Naive thymus-derived CD4-positive, alpha-beta T cell (primary cell): ENCODE measurements around the gene CAV2. TPM values are rescaled to one million over a fixed set of nuclear protein-coding genes. Genes with fewer than 3 reads are reported as not detected.

ENCODE experiments used
- ATAC-seq: fragments of 150-1000 bp; cut with Tn5 transposase; 2 replicates; pipeline ENCODE4 v1.10.0; 2021; ENCODE audit warnings: mild to moderate bottlenecking, moderate library complexity
- CTCF ChIA-PET: fragments of 350-600 bp; sonication (Branson Sonifier 250); formaldehyde crosslinking; loops from one replicate; lab custom pipeline; 2021; ENCODE audit warnings: antibody characterized with exemption; lab: Charles Lee
- POLR2A ChIA-PET: fragments of 350-600 bp; sonication (Branson Sonifier 250); formaldehyde crosslinking; loops from one replicate; lab custom pipeline; 2021; ENCODE audit warnings: antibody characterized with exemption, inconsistent platforms; lab: Charles Lee
- DNase-seq, 9 donors: peaks; one replicate each; pipeline versions ENCODE4 v3.0.0 to v3.0.0-alpha.2; 2020 to 2022; ENCODE audit warnings: mixed read lengths in 1 of 9
- H3K27ac ChIP-seq: one replicate; pipeline ENCODE4 v1.7.0; 2013; ENCODE audit warnings: mild to moderate bottlenecking, low read depth, low read length, moderate library complexity
- H3K27me3 ChIP-seq, 2 donors: one replicate each; pipeline ENCODE4 v1.7.0; 2013; ENCODE audit warnings: low read length in 2 of 2, mild to moderate bottlenecking in 2 of 2, moderate library complexity in 2 of 2; ENCODE audit not compliant: control insufficient read depth in 2 of 2, insufficient read depth in 2 of 2
- H3K36me3 ChIP-seq, 3 experiments: 1 replicate in 2 of 3; 2 replicates in 1 of 3; pipeline ENCODE4 v1.7.0; 2013; ENCODE audit warnings: low read length in 3 of 3, mild to moderate bottlenecking in 3 of 3, moderate library complexity in 1 of 3; ENCODE audit not compliant: insufficient read depth in 3 of 3, control insufficient read depth in 2 of 3
- H3K4me1 ChIP-seq, 2 donors: one replicate each; pipeline ENCODE4 v1.7.0; 2013; ENCODE audit warnings: low read length in 2 of 2, mild to moderate bottlenecking in 2 of 2, moderate library complexity in 1 of 2; ENCODE audit not compliant: control insufficient read depth in 2 of 2, insufficient read depth in 2 of 2
- H3K4me3 ChIP-seq: 2 replicates; pipeline ENCODE4 v1.7.0; 2013; ENCODE audit warnings: mild to moderate bottlenecking, low read length
- H3K9me3 ChIP-seq, 3 experiments: 1 replicate in 2 of 3; 2 replicates in 1 of 3; pipeline ENCODE4 v1.7.0; 2013; ENCODE audit warnings: low read length in 3 of 3; ENCODE audit not compliant: control insufficient read depth in 2 of 3
- H3K27ac Mint-ChIP-seq, 9 donors: one replicate each; pipeline ENCODE4 v1.8.0; 2020 to 2022; ENCODE audit warnings: mixed read lengths in 9 of 9, mild to moderate bottlenecking in 8 of 9, moderate library complexity in 5 of 9, inconsistent platforms in 2 of 9
- H3K27me3 Mint-ChIP-seq, 5 donors: one replicate each; pipeline ENCODE4 v1.8.0; 2021 to 2022; ENCODE audit warnings: mixed read lengths in 5 of 5, mild to moderate bottlenecking in 1 of 5
- H3K36me3 Mint-ChIP-seq, 5 donors: one replicate each; pipeline ENCODE4 v1.8.0; 2020 to 2022; ENCODE audit warnings: mixed read lengths in 5 of 5, mild to moderate bottlenecking in 3 of 5, inconsistent platforms in 1 of 5
- H3K4me1 Mint-ChIP-seq, 7 donors: one replicate each; pipeline ENCODE4 v1.8.0; 2020 to 2022; ENCODE audit warnings: mixed read lengths in 7 of 7, mild to moderate bottlenecking in 3 of 7, inconsistent platforms in 1 of 7
- H3K4me3 Mint-ChIP-seq, 10 donors: one replicate each; pipeline ENCODE4 v1.8.0; 2020 to 2022; ENCODE audit warnings: mild to moderate bottlenecking in 10 of 10, mixed read lengths in 10 of 10, moderate library complexity in 6 of 10, inconsistent platforms in 2 of 10
- H3K9me3 Mint-ChIP-seq, 11 donors: one replicate each; pipeline ENCODE4 v1.8.0; 2020 to 2022; ENCODE audit warnings: mixed read lengths in 11 of 11, mild to moderate bottlenecking in 4 of 11, inconsistent platforms in 1 of 11, moderate library complexity in 1 of 11
- intact Hi-C, 2 donors: fragments of 100-400 bp; cut with micrococcal nuclease; formaldehyde crosslinking; loops; one replicate each; pipeline ENCODE4 v1.15.1; 2023
- polyA plus RNA-seq, 2 donors: library from polyadenylated mRNA; unstranded; fragments of 300-500 nt; fragmentation: Illumina TruSeq; gene quantifications; one replicate each; pipeline ENCODE4 v1.2.3, GENCODE V29; 2021
- total RNA-seq, 6 experiments: library from RNA in 5 of 6; stranded (reverse) in 5 of 6; gene quantifications; 1 replicate in 5 of 6; 2 replicates in 1 of 6; pipeline ENCODE4 v1.2.3 and lab custom pipeline; 2021 to 2026

Gene CAV2
- total and polyA plus RNA-seq, 7 experiments from 2014 or later, result 0.93 TPM; not detected in 6

- intact Hi-C loops, result loop anchor here (1.0 to 10.0 kb wide), 8 partner anchors 59 to 388 kb away; partner anchors contain the start of gene CAPZA2 (in 1 of the 2)
- DNase-seq (peak; percentile 21 to 73 (median 52)), ATAC-seq (peak; percentile 93)
- no peaks in the 10 kb centered on the region for H3K36me3 ChIP-seq
- no peak overlapping the region for H3K27ac ChIP-seq
- H3K9me3 Mint-ChIP-seq, result peaks cover 0 to 2% (median 0%) of the 10 kb centered on the region in 11 donors
- H3K27me3 Mint-ChIP-seq, result peaks cover 70 to 85% (median 77%) of the 10 kb centered on the region in 5 donors
- H3K36me3 Mint-ChIP-seq, result no peaks in the 10 kb centered on the region
- ChIA-PET CTCF (interaction anchor here (0.6 to 2.0 kb wide), 10 partner anchors 15 to 384 kb away, joined by 3 to 11 read pairs (median 3); no protein-coding TSS in a partner anchor), POLR2A (interaction anchor here (0.9 kb wide), 1 partner anchor 341 kb away, joined by 3 read pairs; no protein-coding TSS in a partner anchor)
- H3K27me3 ChIP-seq, result peaks cover 19 to 22% of the 10 kb centered on the region in 2 donors
- peak overlapping the region; percentile 76 to 89 (median 83) for H3K4me3 Mint-ChIP-seq
- H3K4me1 ChIP-seq, result peaks cover 9 to 14% of the 10 kb centered on the region in 2 donors
- H3K4me3 ChIP-seq, result peak overlapping the region; percentile 48
- H3K27ac Mint-ChIP-seq, result peak overlapping the region in 1 of 9 donors; percentile 32
- H3K9me3 ChIP-seq, result no peaks in the 10 kb centered on the region
- H3K4me1 Mint-ChIP-seq, result peaks cover 8 to 22% (median 21%) of the 10 kb centered on the region in 7 donors
These were observed 26.6 kb downstream of the CAV2 start for GRCh38 chr7:116525913-116526861.

DNA sequence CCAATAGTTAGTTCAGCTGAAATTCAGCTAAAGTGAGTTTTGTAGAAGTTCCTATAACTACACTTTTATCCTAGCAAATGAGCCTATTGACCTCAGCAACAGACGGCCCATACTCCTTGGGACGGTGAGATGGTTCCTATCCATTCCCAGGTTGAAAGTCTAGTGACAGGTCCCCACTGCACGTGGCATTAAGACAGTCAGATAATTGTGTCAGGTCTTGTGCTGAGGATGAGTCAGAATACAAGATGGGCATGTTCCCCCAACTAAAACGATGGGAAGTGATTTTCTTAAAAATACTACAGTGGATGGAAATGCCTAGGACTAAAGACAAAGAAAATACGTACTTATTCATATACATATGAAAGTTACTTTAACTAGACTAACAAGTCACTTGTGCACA is 27.4 kb downstream of the CAV2 start:
- Histone ChIP-seq H3K9me3 (no peaks in the 10 kb centered on the region), H3K36me3 (no peaks in the 10 kb centered on the region), H3K27me3 (peaks cover 19 to 22% of the 10 kb centered on the region in 2 donors), H3K27ac (no peak overlapping the region), H3K4me1 (peaks cover 9 to 14% of the 10 kb centered on the region in 2 donors), H3K4me3 (peak overlapping the region; percentile 48)
- DNase-seq (no peak), ATAC-seq (no peak)
- H3K27me3 Mint-ChIP-seq, result peaks cover 69 to 79% (median 74%) of the 10 kb centered on the region in 5 donors
- ChIA-PET POLR2A (no interaction called here), CTCF (interaction anchor here (0.6 to 2.0 kb wide), 7 partner anchors 17 to 355 kb away, joined by 3 to 11 read pairs (median 3); no protein-coding TSS in a partner anchor)
- intact Hi-C loops, result loop anchor here (1.0 to 10.0 kb wide), 7 partner anchors 58 to 389 kb away; partner anchors contain the start of gene CAPZA2 (in 1 of the 2)
- peak overlapping the region; percentile 67 to 89 (median 80) for H3K4me3 Mint-ChIP-seq
- no peaks in the 10 kb centered on the region for H3K36me3 Mint-ChIP-seq
- peaks cover 0 to 2% (median 0%) of the 10 kb centered on the region in 11 donors for H3K9me3 Mint-ChIP-seq
- peak overlapping the region in 1 of 9 donors; percentile 32 for H3K27ac Mint-ChIP-seq
- H3K4me1 Mint-ChIP-seq, result peaks cover 8 to 22% (median 21%) of the 10 kb centered on the region in 7 donors

DNA sequence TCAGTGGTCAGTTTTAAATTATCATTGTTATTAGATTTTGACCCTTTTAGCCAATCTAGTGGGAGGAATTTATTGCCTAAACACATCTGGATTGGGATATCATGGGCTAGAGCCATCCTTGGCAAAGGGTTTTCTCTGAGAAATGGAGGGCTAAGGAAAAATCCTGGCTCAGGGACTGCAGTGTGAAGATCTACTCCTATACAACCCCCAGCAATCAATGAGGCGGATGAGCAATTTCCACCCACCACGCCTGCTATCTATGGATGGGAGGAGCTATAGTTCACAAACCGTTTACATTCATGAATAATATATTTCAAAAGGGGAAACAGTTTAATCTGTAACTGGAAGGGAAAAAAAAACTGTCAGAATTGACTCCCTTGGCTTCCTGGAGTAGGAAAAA is 28.0 kb downstream of the CAV2 start:
- ChIA-PET CTCF (interaction anchor here (0.6 kb wide), 1 partner anchor 38 kb away, joined by 3 read pairs; no protein-coding TSS in a partner anchor), POLR2A (interaction anchor here (0.6 kb wide), 1 partner anchor 1608 kb away, joined by 4 read pairs; no protein-coding TSS in a partner anchor)
- H3K36me3 ChIP-seq, result no peaks in the 10 kb centered on the region
- peaks cover 8 to 22% (median 21%) of the 10 kb centered on the region in 7 donors for H3K4me1 Mint-ChIP-seq
- no peak for DNase-seq
- no peak for ATAC-seq
- no peak overlapping the region for H3K27ac ChIP-seq
- intact Hi-C loops, result loop anchor here (2.0 to 10.0 kb wide), 3 partner anchors 57 to 269 kb away; no protein-coding TSS in a partner anchor
- no peak overlapping the region for H3K4me3 ChIP-seq
- peak overlapping the region in 1 of 10 donors; percentile 34 for H3K4me3 Mint-ChIP-seq
- H3K27me3 Mint-ChIP-seq, result peaks cover 64 to 77% (median 73%) of the 10 kb centered on the region in 5 donors
- peaks cover 19 to 22% of the 10 kb centered on the region in 2 donors for H3K27me3 ChIP-seq
- H3K9me3 Mint-ChIP-seq, result peaks cover 0 to 2% (median 0%) of the 10 kb centered on the region in 11 donors
- H3K27ac Mint-ChIP-seq, result no peak overlapping the region
- peaks cover 9 to 14% of the 10 kb centered on the region in 2 donors for H3K4me1 ChIP-seq
- no peaks in the 10 kb centered on the region for H3K9me3 ChIP-seq
- H3K36me3 Mint-ChIP-seq, result no peaks in the 10 kb centered on the region

GRCh38 chr7:116528008-116528789 is 28.7 kb downstream of the CAV2 start:
- H3K4me1 Mint-ChIP-seq, result peaks cover 8 to 22% (median 21%) of the 10 kb centered on the region in 7 donors
- no peaks in the 10 kb centered on the region for H3K36me3 ChIP-seq
- no peak for DNase-seq
- CTCF ChIA-PET, result no interaction called here
- no peak overlapping the region for H3K4me3 Mint-ChIP-seq
- no peaks in the 10 kb centered on the region for H3K36me3 Mint-ChIP-seq
- intact Hi-C loops, result loop anchor here (5.0 to 10.0 kb wide), 2 partner anchors 57 to 59 kb away; no protein-coding TSS in a partner anchor
- H3K9me3 Mint-ChIP-seq, result no peaks in the 10 kb centered on the region
- peaks cover 19 to 22% of the 10 kb centered on the region in 2 donors for H3K27me3 ChIP-seq
- ATAC-seq, result no peak
- no peak overlapping the region for H3K4me3 ChIP-seq
- no peak overlapping the region for H3K27ac Mint-ChIP-seq
- no peak overlapping the region for H3K27ac ChIP-seq
- peaks cover 58 to 75% (median 71%) of the 10 kb centered on the region in 5 donors for H3K27me3 Mint-ChIP-seq
- POLR2A ChIA-PET, result interaction anchor here (0.6 kb wide), 1 partner anchor 1608 kb away, joined by 4 read pairs; no protein-coding TSS in a partner anchor
- no peaks in the 10 kb centered on the region for H3K9me3 ChIP-seq
- H3K4me1 ChIP-seq, result peaks cover 9 to 14% of the 10 kb centered on the region in 2 donors

DNA sequence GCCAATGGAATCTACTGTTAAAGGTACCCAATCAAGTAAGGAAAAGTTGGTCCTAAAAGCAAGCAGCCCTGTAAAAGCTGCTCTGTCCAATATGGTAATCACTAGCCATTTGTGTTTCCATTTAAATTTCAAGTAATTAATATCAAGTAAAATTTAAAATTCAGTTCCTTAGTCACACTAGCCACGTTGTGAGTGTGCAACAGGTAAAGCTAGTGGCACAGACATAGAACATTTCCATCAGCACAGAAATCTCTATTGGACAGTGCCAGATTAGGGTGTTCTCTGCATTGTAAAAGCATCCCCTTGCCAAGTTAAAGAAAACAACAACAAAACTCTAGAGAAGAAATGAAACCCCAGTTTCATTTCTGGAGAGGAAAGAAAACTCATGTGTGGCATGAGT is 29.7 kb downstream of the CAV2 start:
- no peaks in the 10 kb centered on the region for H3K9me3 ChIP-seq
- Mint-ChIP-seq H3K36me3 (no peaks in the 10 kb centered on the region), H3K27ac (no peak overlapping the region), H3K4me1 (peaks cover 8 to 22% (median 21%) of the 10 kb centered on the region in 7 donors), H3K4me3 (no peak overlapping the region), H3K9me3 (no peaks in the 10 kb centered on the region), H3K27me3 (peaks cover 53 to 69% (median 60%) of the 10 kb centered on the region in 5 donors)
- no peaks in the 10 kb centered on the region for H3K36me3 ChIP-seq
- H3K27ac ChIP-seq, result no peak overlapping the region
- ChIA-PET CTCF (no interaction called here), POLR2A (no interaction called here)
- DNase-seq (no peak), ATAC-seq (no peak)
- no peak overlapping the region for H3K4me3 ChIP-seq
- intact Hi-C loops, result loop anchor here (5.0 to 10.0 kb wide), 2 partner anchors 56 to 58 kb away; no protein-coding TSS in a partner anchor
- peaks cover 13 to 19% of the 10 kb centered on the region in 2 donors for H3K27me3 ChIP-seq
- H3K4me1 ChIP-seq, result peaks cover 9 to 14% of the 10 kb centered on the region in 2 donors
